GM18858 (cell line): ENCODE data around the gene TUBB1.

Experiments
- ATAC-seq: cut with Tn5 transposase; IDR thresholded peaks from one replicate; pipeline ENCODE4 v1.9.1; 2021; ENCODE audit not compliant: unreplicated experiment

The TUBB1 gene

GRCh38 chr20:59042151-59042795 lies 23.0 kb downstream of the TUBB1 start, which contains the start of gene PRELID3B:
Gene PRELID3B (minus strand): TSS chr20:59042786. CDS start chr20:59042730, 56 bp downstream.
- peak; percentile 9 for ATAC-seq

- peak; percentile 81 for ATAC-seq
Observed at GRCh38 chr20:59042796-59043631, 23.8 kb downstream of the TUBB1 start.

- no peak for ATAC-seq
Observed at GRCh38 chr20:59043698-59044097, 24.5 kb downstream of the TUBB1 start.

GRCh38 chr20:59044295-59044694 lies 25.1 kb downstream of the TUBB1 start:
- ATAC-seq: no peak

GRCh38 chr20:59044796-59045195 lies 25.6 kb downstream of the TUBB1 start:
- ATAC-seq: no peak

GRCh38 chr20:59046862-59047261 lies 27.6 kb downstream of the TUBB1 start:
- ATAC-seq: no peak

- ATAC-seq: no peak
Observed at GRCh38 chr20:59047938-59048680, 28.9 kb downstream of the TUBB1 start.

GRCh38 chr20:59048681-59049030 lies 29.4 kb downstream of the TUBB1 start:
- ATAC-seq: no peak

- ATAC-seq: no peak
Observed at GRCh38 chr20:59050437-59050836, 31.2 kb downstream of the TUBB1 start.

- ATAC-seq: no peak
Observed at GRCh38 chr20:59051666-59052185, 32.5 kb downstream of the TUBB1 start.

- no peak for ATAC-seq
Observed at GRCh38 chr20:59055302-59055701, 36.1 kb downstream of the TUBB1 start.

GRCh38 chr20:59062081-59062480 lies 42.9 kb downstream of the TUBB1 start:
- no peak for ATAC-seq

- no peak for ATAC-seq
Observed at GRCh38 chr20:59063358-59064213, 44.4 kb downstream of the TUBB1 start.

- no peak for ATAC-seq
Observed at GRCh38 chr20:59064214-59064722, 45.0 kb downstream of the TUBB1 start.

- no peak for ATAC-seq
Observed at GRCh38 chr20:59068534-59068933, 49.3 kb downstream of the TUBB1 start.

- ATAC-seq: no peak
Observed at GRCh38 chr20:59069026-59069425, 49.8 kb downstream of the TUBB1 start.

GRCh38 chr20:59071216-59071615 lies 52.0 kb downstream of the TUBB1 start:
- ATAC-seq: peak; percentile 49

GRCh38 chr20:59073582-59073981 lies 54.4 kb downstream of the TUBB1 start:
- ATAC-seq: no peak

- no peak for ATAC-seq
Observed at GRCh38 chr20:59074456-59074855, 55.2 kb downstream of the TUBB1 start.

- no peak for ATAC-seq
Observed at GRCh38 chr20:59075934-59076508, 56.8 kb downstream of the TUBB1 start.
